Mammary epithelial cell (primary cell): Measurements from ENCODE around the gene CD82.

Experiments
- EZH2 ChIP-seq: IDR thresholded peaks from 2 replicates; pipeline ENCODE4 v1.6.1; 2012; ENCODE audit warnings: low read length, inconsistent platforms, borderline replicate concordance
- TF ChIP-seq, protein P1 (sequence below), 2 donors: IDR thresholded peaks in 1 of 2; conservative IDR thresholded peaks in 1 of 2; 2 replicates each; pipeline ENCODE4 v1.5.1; 2011 to 2012; ENCODE audit warnings: inconsistent platforms in 2 of 2, low read length in 2 of 2, mild to moderate bottlenecking in 2 of 2, control low read depth in 1 of 2, low read depth in 1 of 2; ENCODE audit not compliant: insufficient read depth in 1 of 2; ENCODE audit errors: extremely low read depth in 1 of 2

DNA sequence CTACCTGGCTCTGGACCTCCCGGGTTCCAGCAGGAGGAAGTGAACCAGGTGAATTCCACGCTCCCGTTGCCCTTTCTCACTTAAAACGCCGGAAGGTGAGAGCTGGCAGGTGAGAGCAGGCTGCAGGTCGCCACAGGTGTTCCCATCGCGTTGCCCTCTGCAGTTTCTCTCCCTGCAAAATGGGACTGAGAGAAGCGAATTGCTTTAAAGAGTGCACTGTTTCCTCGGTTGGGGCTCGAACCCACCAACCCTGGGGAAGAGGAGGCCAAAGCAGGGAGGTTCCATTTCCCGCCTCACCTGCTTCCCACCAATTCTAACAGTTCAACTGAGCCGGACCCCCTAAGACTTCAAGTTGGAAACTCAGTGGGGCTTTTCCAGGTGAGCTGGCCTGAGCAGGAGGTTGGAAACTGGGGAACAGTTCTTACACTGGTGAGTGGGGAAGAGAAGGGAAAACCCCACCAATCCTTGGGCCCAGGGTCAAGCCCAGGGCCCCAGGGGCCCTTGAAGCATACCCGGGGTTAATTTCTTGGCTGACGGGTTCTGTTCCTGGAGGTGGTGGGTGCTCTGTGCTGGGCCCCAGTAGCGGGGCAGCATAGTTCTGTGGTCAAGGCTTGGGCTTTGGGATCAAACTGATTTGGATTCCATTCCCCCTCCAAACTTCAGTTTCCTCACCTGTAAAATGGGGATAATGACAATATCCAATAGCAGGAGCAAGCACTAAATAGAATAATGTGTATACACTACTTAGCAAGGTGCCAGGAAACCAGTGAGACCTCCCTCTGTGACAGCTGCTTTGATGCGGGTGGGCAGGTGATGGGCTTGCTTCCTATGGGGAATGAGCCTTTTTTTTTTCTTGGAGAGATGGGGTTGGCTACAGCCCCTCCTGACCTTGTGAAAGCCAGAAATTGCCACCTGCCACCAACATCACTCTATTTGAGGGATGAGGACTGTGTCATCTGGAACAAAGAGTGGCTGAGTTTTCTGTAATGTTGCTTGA lies 788 bp downstream of the CD82 start:
- TF ChIP-seq, protein P1, sequence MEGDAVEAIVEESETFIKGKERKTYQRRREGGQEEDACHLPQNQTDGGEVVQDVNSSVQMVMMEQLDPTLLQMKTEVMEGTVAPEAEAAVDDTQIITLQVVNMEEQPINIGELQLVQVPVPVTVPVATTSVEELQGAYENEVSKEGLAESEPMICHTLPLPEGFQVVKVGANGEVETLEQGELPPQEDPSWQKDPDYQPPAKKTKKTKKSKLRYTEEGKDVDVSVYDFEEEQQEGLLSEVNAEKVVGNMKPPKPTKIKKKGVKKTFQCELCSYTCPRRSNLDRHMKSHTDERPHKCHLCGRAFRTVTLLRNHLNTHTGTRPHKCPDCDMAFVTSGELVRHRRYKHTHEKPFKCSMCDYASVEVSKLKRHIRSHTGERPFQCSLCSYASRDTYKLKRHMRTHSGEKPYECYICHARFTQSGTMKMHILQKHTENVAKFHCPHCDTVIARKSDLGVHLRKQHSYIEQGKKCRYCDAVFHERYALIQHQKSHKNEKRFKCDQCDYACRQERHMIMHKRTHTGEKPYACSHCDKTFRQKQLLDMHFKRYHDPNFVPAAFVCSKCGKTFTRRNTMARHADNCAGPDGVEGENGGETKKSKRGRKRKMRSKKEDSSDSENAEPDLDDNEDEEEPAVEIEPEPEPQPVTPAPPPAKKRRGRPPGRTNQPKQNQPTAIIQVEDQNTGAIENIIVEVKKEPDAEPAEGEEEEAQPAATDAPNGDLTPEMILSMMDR (conservative IDR thresholded peaks at IDR 0.05 in 1 of 2, IDR thresholded peaks at IDR 0.05 in 1 of 2; ENCODE audit: extremely low read depth in 1 of 2, insufficient read depth in 1 of 2, low read depth in 1 of 2, low read length in 2 of 2): no peak
- TF ChIP-seq EZH2: no peak
